GM19468 (cell line): ENCODE results near the gene KCNA10.

Experiments
- ATAC-seq: cut with Tn5 transposase; IDR thresholded peaks from one replicate; pipeline ENCODE4 v1.9.1; 2021; ENCODE audit warnings: mild to moderate bottlenecking, moderate library complexity, moderate number of reproducible peaks; ENCODE audit not compliant: unreplicated experiment; ENCODE audit errors: extremely low read depth

KCNA10 gene

GRCh38 chr1:110519125-110519810, at the start of gene KCNA10:
Gene KCNA10 (minus strand): TSS chr1:110519175. CDS start chr1:110518787, 388 bp downstream.
- no peak for ATAC-seq

- ATAC-seq: no peak
These were observed 47.9 kb upstream of the KCNA10 start for GRCh38 chr1:110566836-110567235.

- ATAC-seq: no peak
These were observed 46.6 kb upstream of the KCNA10 start for GRCh38 chr1:110565565-110565964.

- ATAC-seq: no peak
These were observed 44.1 kb upstream of the KCNA10 start for GRCh38 chr1:110563089-110563488.

GRCh38 chr1:110561596-110561995, 42.6 kb upstream of the KCNA10 start:
- no peak for ATAC-seq

- no peak for ATAC-seq
These were observed 40.2 kb upstream of the KCNA10 start for GRCh38 chr1:110559157-110559556.

- ATAC-seq: no peak
These were observed 38.5 kb upstream of the KCNA10 start for GRCh38 chr1:110557481-110557880.

- ATAC-seq: no peak
These were observed 37.5 kb upstream of the KCNA10 start for GRCh38 chr1:110556471-110556807.

DNA sequence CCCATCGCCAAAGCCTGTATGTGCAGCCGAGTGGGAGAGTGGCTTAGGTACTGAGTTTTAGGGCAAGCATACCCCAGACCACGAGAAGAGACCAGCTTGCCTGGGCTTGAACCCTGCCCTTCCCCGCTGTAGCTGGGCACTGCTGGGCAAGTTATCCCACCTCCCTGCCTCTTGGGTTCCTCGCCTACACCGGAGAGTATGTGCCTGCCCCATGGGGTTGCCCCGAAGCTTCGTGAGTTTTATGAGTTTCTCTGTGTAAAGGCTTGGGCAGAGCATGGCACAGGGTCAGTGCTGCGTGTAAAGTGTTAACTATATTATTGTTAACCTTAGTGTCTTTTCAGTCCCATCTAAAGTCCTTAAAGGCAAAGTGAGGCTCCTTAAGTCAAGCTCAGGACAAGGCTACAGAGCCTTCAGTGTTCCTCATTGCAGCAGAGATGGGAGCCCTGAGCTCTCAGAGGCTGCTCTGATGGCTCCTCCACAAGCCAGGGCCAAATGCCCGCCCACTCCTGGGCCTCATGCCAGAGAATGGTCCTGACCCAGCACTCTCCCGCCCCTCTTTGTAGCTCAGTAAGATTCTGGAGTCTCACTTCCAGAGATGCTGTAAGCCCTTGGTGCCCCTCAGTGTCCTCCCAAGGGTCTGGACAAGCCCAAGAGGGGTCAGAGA, 37.0 kb upstream of the KCNA10 start:
- no peak for ATAC-seq

DNA sequence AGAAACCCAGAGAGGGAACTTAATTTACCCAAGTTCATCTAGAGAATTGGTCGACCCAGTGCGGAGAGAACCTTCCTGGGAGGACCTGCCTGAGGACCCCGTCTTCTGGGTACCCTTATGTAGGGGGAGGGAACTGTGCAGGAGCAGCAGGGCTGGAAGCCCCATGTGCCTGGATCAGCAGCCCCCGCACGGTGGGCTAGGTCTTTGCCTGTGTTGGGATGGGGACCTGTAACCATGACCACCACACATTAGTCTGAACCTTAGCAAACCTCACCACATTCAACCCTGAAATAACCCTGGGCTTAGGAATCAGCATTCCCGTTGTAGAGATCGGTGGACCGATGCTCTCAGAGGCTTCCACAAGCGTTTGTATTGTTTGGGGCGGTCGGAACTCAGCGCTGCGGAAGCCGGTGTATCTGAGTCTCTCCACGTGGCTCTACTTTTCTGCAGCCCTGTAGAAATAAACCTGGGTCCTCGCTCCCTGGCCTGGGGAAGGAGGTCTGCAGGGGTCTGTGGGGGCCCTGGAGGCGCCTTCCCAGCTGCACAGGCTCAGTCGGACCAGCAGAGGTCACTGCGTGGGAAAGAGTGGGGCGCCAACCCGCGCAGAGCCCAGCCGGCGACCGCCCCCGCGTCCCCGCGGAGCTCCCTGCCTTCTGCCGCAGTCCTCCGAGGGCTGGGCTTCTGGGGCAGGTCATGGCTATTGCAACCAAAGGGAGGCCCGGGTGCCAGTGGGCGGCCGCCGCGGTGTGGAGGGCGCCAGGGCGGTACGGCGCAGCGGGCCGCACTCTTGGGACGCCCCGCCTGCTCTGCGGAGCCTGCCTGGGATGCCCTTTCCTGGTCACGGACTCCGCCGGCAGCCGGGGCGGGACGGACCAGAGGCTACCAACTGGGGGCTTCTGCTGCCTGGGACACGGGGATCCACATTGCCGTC, 36.2 kb upstream of the KCNA10 start:
- no peak for ATAC-seq

- no peak for ATAC-seq
These were observed 32.4 kb upstream of the KCNA10 start for GRCh38 chr1:110551278-110551809.

DNA sequence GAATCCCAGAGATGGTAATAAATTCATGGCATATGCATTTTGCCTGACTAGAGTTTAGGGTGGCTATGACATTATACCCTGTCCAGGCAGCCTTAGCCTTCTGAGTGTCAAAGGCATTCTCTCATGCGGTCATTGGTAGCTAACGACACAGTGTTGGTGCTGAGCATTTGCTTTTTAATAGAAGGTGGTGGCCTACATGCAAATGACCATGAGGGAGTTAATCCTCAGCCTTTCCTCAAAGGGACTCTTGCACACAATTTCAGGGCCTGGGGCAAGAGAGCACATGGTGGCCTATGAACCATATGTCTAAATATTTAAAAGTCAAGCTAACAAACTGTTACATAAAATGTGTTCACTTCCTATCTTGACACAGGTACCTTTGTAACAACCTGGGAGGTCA, 30.9 kb upstream of the KCNA10 start:
- no peak for ATAC-seq

DNA sequence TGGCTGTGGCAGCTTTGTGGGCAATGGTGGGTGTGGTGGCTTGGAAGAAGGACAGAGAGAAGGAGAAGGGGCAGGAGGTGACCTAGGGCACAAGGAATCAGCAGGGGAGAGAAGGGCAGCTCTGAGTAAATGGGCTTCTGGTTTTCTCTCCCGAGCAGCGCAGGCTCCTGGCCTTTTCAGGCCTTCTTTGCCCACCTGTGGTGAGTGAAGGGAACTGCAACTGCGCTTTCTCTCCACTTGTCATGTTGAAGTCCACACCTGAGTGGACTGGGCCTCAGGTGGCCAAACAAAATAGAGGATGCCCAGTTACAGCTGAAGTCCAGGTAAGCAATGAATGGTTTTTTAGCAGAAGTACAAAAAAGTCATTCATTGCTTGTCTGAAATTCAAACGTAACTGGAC, 29.4 kb upstream of the KCNA10 start:
- ATAC-seq: no peak

GRCh38 chr1:110547017-110547416, 28.0 kb upstream of the KCNA10 start:
- no peak for ATAC-seq

GRCh38 chr1:110545492-110545891, 26.5 kb upstream of the KCNA10 start:
- ATAC-seq: no peak

DNA sequence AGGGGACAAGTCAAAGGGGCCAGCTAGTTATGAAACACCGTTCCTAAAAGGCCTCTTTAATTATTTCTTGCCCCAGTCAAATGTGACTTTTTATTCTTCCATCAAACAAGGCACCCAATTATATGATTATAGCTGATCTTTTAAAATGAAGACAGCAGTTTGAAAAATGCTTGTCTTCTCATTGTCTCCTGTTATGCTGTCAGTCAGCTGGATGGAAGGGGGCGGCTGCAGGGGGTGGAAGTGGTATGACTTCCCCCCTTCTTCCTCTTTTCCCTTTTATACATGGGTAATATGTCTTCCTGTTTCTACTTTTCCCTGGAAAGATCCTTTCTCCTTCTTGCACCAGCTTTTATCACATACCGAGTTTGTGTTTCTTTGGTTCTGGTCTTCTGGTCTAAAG, 25.8 kb upstream of the KCNA10 start:
- ATAC-seq: no peak

- no peak for ATAC-seq
These were observed 23.8 kb upstream of the KCNA10 start for GRCh38 chr1:110542725-110543124.

- ATAC-seq: no peak
These were observed 23.0 kb upstream of the KCNA10 start for GRCh38 chr1:110541906-110542395.

- ATAC-seq: no peak
These were observed 22.1 kb upstream of the KCNA10 start for GRCh38 chr1:110540891-110541685.

DNA sequence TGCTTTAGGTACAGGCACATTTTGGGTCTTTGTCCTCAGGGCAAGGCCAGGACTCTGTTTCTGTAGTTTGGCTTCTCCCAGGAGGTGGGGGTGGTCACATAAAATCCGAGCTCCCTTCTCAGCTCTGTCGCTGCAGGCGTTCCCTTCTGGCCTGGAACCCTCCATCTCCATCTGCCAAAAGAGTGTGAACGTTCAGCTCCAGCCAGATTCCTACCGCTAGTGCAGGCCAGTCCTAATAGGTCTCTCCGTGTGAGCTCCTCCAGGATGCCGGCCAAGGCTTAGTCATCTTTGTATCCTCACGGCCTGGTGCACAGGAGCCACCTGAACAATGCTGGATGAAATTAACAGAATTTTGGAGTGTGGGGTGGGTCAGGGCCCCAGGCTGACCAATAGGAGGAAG, 19.9 kb upstream of the KCNA10 start:
- ATAC-seq: no peak
